Aorta (tissue), 5 donors: ENCODE data around the gene SUMO3. TPM values are rescaled to one million over a fixed set of nuclear protein-coding genes. Genes with fewer than 3 reads are reported as not detected.
"Not testable (repeated sequence)": the region's sequence is repeated elsewhere in the genome, so short reads cannot be mapped to it uniquely, and the experiment has no call there.

Experiments
- ATAC-seq: fragments of 200-7000 bp; cut with Tn5 transposase; one replicate; pipeline ENCODE4 v1.9.1; 2022; ENCODE audit warnings: moderate library complexity; ENCODE audit not compliant: low FRiP score
- DNase-seq, 2 donors: peaks; one replicate each; pipeline ENCODE4 v3.0.0-alpha.2; 2020
- H3K27ac ChIP-seq, 2 donors: one replicate each; pipeline ENCODE4 v1.5.1; 2013; ENCODE audit warnings: low read length in 2 of 2, mild to moderate bottlenecking in 2 of 2, moderate library complexity in 2 of 2, control low read depth in 1 of 2, inconsistent platforms in 1 of 2, low read depth in 1 of 2
- H3K27me3 ChIP-seq, 2 donors: one replicate each; pipeline ENCODE4 v1.6.1; 2013; ENCODE audit warnings: control low read depth in 1 of 2, low read length in 1 of 2, mild to moderate bottlenecking in 1 of 2, moderate library complexity in 1 of 2; ENCODE audit not compliant: insufficient read depth in 2 of 2, control insufficient read depth in 1 of 2
- H3K36me3 ChIP-seq, 2 donors: one replicate each; pipeline ENCODE4 v1.6.1; 2013; ENCODE audit warnings: control low read depth in 1 of 2, low read length in 1 of 2, mild to moderate bottlenecking in 1 of 2; ENCODE audit not compliant: insufficient read depth in 2 of 2, control insufficient read depth in 1 of 2
- H3K4me1 ChIP-seq, 2 donors: one replicate each; pipeline ENCODE4 v1.6.1; 2013; ENCODE audit warnings: low read length in 2 of 2, control low read depth in 1 of 2, mild to moderate bottlenecking in 1 of 2, moderate library complexity in 1 of 2; ENCODE audit not compliant: insufficient read depth in 2 of 2, control insufficient read depth in 1 of 2
- H3K4me3 ChIP-seq, 2 donors: one replicate each; pipeline ENCODE4 v1.5.1; 2013; ENCODE audit warnings: low read length in 2 of 2, control low read depth in 1 of 2, mild to moderate bottlenecking in 1 of 2
- H3K9me3 ChIP-seq: one replicate; pipeline ENCODE4 v1.6.1; 2013; ENCODE audit warnings: mild to moderate bottlenecking, low read length; ENCODE audit not compliant: control insufficient read depth
- WGBS, 2 donors: extraction: QIAGEN DNeasy Blood & Tissue Kit; methylation state at CpG; one replicate each; pipeline ENCODE4 v1.1.7; 2013; 5-methylcytosine and 5-hydroxymethylcytosine counted together
- intact Hi-C, 2 donors: fragments of 100-400 bp; cut with DNase I; formaldehyde crosslinking; loops; one replicate each; pipeline versions ENCODE4 v1.14.2 to v1.15.0; 2022
- polyA plus RNA-seq, 2 donors: library from polyadenylated mRNA; stranded (reverse); fragments of 200-250 nt; gene quantifications; one replicate each; pipeline ENCODE4 v1.2.3, GENCODE V29; 2013
- total RNA-seq, 2 donors: library from RNA; stranded (reverse); fragmentation: NEBNext Ultra II Directional; extraction: Animal tissue kit (Norgen Biotek cat#: 25700); gene quantifications; one replicate each; pipeline ENCODE4 v1.2.1, GENCODE V29; 2021
- donor health status: healthy with polysubstance abuse.
- donor health status: Bipolar disorder and iron deficiency.
- donor health status: DM: no; HTN: no; CAD: no.
- donor health status: DM: no; HTN: no; CAD: no.
- donor health status: DM: yes; HTN: yes; CAD: no.

The SUMO3 gene
- total and polyA plus RNA-seq, 4 donors, result 35.7 to 88.0 (median 66.1) TPM

DNA sequence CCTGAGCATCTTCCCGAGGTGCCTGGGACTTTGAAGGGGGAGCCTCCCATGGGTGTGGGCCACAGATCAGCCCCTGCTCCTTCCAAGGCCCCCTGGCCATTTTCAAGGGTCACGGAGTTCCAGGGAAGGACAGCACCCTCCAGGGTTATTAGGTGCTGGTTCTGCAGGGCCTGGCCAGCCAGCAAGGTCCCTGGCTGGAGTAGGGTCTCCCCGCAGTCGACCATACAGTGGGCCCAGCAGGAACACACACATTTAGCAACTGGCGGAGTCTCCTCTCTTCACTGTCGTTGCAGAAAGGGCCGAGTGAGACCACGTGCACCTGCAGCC lies 17.7 kb upstream of the SUMO3 start:
- peak in 1 of 2 donors; percentile 30 for DNase-seq
- H3K4me3 ChIP-seq, result no peak overlapping the region
- 77 to 80% methylated on average over 7 to 8 of the region's 8 CpGs for WGBS, 2 donors

DNA sequence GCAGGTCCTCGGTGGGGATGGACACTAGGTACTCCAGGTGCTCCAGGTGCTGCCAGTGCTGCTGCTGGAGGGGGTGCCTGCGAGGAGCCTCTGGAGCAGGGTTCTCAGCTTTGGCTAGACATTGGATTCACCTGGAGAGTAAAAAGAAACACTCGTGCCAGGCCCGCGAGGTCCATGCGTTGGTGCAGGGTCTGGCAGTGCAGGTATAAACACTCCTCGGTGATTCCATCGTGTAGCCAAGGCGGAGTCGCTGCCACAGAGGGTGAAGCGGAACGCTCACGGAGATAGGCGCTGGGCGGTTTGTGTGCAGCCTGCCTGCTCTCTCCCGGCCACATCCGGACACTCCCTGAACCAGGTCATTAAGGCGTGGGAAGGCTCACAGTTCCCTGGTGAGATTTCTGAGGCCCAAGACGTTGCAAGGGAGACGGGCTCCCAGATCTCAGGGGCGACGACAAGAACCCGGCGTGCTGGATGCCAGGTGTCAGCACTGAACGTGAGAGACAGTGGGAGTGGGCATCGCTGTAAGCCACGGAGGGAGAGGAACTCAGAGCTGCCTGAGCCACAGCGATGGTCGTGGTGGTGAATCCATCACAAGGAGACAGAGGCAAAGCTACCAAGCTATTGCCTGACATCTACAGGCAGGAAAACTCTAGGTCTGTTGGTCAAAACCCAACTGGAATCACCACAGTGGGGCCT lies 17.2 kb upstream of the SUMO3 start:
- no peak for ATAC-seq
- H3K27ac ChIP-seq, result no peak overlapping the region
- no peak overlapping the region for H3K4me3 ChIP-seq
- H3K9me3 ChIP-seq, result no peaks in the 10 kb centered on the region
- no peaks in the 10 kb centered on the region for H3K4me1 ChIP-seq
- H3K27me3 ChIP-seq, result no peaks in the 10 kb centered on the region
- WGBS, 2 donors, result 85 to 87% methylated on average over 29 of the region's 29 CpGs
- intact Hi-C loops, result no loop called here
- peak in 1 of 2 donors; percentile 63 for DNase-seq
- H3K36me3 ChIP-seq, result no peaks in the 10 kb centered on the region

More for the DNA sequence above, 17.7 kb upstream of the SUMO3 start:
- Histone ChIP-seq H3K27ac (no peak overlapping the region), H3K36me3 (no peaks in the 10 kb centered on the region), H3K4me1 (no peaks in the 10 kb centered on the region), H3K9me3 (no peaks in the 10 kb centered on the region), H3K27me3 (no peaks in the 10 kb centered on the region)
- no peak for ATAC-seq
- intact Hi-C loops, result no loop called here

DNA sequence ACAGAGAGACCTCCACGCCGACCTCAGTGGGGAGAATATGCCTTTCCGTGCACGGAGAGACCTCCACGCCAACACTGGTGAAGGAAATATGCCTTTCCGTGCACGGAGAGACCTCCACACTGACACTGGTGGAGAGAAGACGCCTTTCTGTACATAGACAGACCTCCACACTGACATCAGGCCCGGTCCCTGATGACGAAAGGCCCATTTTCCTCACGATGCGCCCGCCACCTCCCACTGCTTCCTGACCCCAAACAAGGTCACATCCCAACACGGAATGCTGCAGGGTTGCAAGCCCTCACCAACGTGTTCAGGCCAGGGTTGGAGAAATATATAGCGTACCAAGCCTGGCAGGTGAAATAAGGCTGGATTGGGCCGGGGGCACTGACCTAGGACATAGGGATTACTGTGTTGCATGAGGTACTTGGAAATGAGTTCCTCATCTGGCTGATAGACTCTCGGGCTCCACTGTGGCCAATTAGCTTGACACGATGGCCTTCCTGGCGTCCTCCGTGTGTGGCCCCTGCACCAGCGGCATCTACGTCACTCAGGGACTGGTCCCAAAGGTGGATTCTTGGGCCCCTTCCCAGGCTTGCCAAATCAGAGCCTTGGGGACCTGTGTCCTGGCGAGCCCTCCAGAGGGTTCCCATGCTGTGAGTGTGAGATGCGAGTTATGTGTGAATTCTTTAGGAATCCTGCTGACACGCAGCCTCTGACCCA lies 16.5 kb upstream of the SUMO3 start:
- DNase-seq (peak in 1 of 2 donors; percentile 69), ATAC-seq (no peak)
- no peaks in the 10 kb centered on the region for H3K36me3 ChIP-seq
- no peaks in the 10 kb centered on the region for H3K9me3 ChIP-seq
- H3K4me1 ChIP-seq, result no peaks in the 10 kb centered on the region
- intact Hi-C loops, result no loop called here
- WGBS, 2 donors, result 78 to 82% methylated on average over 26 of the region's 26 CpGs
- no peak overlapping the region for H3K27ac ChIP-seq
- H3K4me3 ChIP-seq, result no peak overlapping the region
- no peaks in the 10 kb centered on the region for H3K27me3 ChIP-seq

DNA sequence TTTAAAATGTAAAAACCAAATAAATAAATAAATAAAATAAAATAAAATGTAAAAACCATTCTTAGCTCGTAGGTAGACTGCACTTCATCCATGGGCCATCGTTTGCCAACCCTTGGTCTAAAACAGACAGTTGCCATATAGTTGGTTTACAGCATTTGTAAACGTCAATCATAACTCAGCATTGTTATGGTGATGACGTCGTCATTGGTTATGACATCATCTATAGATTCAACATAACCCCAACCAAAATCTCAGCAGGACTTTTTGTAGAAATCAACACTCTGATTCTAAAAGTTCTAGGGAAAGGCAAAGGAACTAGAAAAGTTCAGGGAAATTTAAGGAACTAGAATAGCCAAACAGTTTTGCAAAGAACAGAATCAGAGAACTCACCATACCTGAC lies 15.8 kb upstream of the SUMO3 start:
- Histone ChIP-seq H3K36me3 (no peaks in the 10 kb centered on the region), H3K4me1 (no peaks in the 10 kb centered on the region), H3K9me3 (no peaks in the 10 kb centered on the region), H3K4me3 (no peak overlapping the region), H3K27me3 (no peaks in the 10 kb centered on the region), H3K27ac (no peak overlapping the region)
- 87 to 88% methylated on average over 5 of the region's 5 CpGs for WGBS, 2 donors
- ATAC-seq, result no peak
- DNase-seq, result no peak
- intact Hi-C loops, result no loop called here

DNA sequence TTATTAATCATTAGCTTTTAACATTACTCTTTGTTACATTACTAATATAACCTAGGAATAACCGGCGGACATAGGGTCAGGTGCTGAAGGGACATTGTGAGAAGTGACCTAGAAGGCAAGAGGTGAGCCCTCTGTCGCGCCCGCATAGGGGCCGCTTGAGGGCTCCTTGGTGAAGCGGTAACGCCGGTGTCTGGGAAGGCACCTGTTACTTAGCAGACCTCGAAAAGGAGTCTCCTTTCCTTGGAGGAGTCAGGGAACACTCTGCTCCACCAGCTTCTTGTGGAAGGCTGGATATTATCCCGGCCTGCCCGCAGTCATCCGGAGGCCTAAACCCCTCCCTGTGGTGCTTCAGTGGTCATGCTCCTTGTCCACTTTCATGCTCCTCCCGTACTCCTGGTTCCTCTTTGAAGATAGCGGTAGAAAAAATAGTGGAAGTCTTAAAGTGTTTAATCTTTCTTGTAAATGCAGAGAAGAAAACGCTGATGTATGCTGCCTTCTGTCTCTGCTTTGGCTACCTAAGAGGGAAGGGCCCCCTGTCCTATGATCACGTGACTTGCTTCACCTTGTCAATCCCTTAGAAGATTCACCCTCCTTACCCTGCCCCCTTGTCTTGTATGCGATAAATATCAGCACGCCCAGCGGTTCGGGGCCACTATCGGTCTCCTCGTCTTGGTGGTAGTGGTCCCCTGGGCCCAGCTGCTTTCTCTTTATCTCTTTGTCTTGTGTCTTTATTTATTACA lies 14.8 kb upstream of the SUMO3 start:
- H3K27ac ChIP-seq, H3K4me1 ChIP-seq, H3K4me3 ChIP-seq, ATAC-seq, H3K9me3 ChIP-seq, intact Hi-C loops, H3K27me3 ChIP-seq, H3K36me3 ChIP-seq: not testable (repeated sequence)
- WGBS, 2 donors, result 90 to 92% methylated on average over 23 of the region's 23 CpGs
- peak; percentile 7 to 44 for DNase-seq

DNA sequence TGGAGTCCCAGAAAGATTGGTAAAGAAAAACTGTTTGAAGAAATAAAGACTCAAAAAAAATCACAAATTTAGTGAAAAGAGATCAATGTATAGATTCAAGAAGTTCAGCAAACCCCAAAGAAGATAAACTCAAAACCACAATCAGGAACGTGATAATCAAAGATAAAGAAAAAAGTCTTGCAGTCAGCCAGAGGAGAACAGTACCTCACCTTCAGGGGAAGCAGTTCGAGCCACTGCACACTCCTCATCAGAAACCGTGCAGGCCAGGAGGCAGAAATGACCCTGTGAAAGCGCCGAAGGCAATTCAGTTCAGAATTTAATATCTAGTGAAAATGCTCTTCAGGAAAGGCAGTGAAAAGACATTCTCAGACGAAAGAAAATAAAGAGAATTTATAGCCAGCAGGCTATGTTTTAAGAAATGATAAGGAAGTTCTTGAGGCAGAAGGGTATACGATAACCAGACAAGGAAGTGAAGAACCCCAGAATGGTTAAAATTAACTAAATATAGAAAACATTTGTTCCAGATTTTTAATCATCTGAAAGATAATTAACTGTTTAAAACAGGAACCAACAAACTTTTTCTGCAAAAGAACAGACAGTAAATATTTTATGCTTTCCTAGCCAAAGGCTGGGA lies 13.5 kb upstream of the SUMO3 start:
- 38 to 39% methylated on average over 7 of the region's 7 CpGs for WGBS, 2 donors
- H3K4me1 ChIP-seq, result no peaks in the 10 kb centered on the region
- no peak overlapping the region for H3K4me3 ChIP-seq
- intact Hi-C loops, result no loop called here
- H3K27me3 ChIP-seq, result no peaks in the 10 kb centered on the region
- no peak for DNase-seq
- H3K27ac ChIP-seq, result no peak overlapping the region
- H3K36me3 ChIP-seq, result no peaks in the 10 kb centered on the region
- no peak for ATAC-seq
- peaks cover 3% of the 10 kb centered on the region for H3K9me3 ChIP-seq

DNA sequence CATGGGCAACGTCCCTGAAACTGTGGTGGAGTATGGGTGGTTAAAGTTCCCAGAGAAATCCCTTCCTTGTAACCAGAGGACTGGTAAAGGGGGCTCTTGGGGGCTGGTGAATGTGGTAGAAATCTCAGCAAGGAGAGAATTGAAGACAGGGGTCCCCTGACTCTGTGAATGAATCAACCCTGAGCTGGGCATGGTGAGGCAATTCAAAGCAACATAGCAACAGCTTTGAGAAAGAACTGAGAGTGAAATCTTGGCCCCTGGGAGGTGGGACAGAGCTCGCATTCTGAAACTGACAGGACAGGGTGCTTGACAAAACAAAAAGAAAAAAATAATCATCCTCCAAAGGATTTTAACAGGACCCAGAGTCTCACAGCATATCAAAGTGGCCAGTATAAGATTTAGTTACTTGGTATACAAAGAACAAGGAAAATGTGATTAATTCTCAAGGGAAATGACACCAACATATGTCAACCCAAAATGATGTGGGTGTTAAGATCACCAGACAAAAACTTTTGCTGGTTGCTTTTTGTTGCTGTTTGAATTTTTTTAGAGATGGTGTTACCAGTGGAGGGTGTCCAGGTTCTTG lies 11.7 kb upstream of the SUMO3 start:
- ATAC-seq (no peak), DNase-seq (no peak)
- Histone ChIP-seq H3K9me3 (peaks cover 3% of the 10 kb centered on the region), H3K4me3 (no peak overlapping the region), H3K4me1 (no peaks in the 10 kb centered on the region), H3K27ac (no peak overlapping the region), H3K27me3 (no peaks in the 10 kb centered on the region), H3K36me3 (no peaks in the 10 kb centered on the region)
- intact Hi-C loops, result no loop called here
- 54 to 72% methylated on average over 2 of the region's 2 CpGs for WGBS, 2 donors

GRCh38 chr21:44828362-44829056 lies 10.6 kb upstream of the SUMO3 start:
- Histone ChIP-seq H3K9me3 (peaks cover 3% of the 10 kb centered on the region), H3K36me3 (no peaks in the 10 kb centered on the region), H3K27ac (no peak overlapping the region), H3K4me3 (no peak overlapping the region), H3K4me1 (no peaks in the 10 kb centered on the region), H3K27me3 (no peaks in the 10 kb centered on the region)
- WGBS, 2 donors, result 79 to 84% methylated on average over 4 of the region's 4 CpGs
- DNase-seq (no peak), ATAC-seq (no peak)
- intact Hi-C loops, result no loop called here
